DND-41 (cell line): ENCODE data around the gene TMEM239.

ENCODE experiments used
- CTCF ChIP-seq: IDR thresholded peaks from 2 replicates; pipeline ENCODE4 v1.5.1; 2012; ENCODE audit warnings: borderline replicate concordance, low read length, moderate library complexity, mild to moderate bottlenecking; ENCODE audit not compliant: poor library complexity, severe bottlenecking; ENCODE audit errors: extremely low read depth
- EZH2 ChIP-seq: IDR thresholded peaks from 3 replicates; pipeline ENCODE4 v1.6.1; 2012; ENCODE audit warnings: borderline replicate concordance, low read depth, mild to moderate bottlenecking, moderate library complexity, low read length, inconsistent platforms; ENCODE audit not compliant: severe bottlenecking

GRCh38 chr20:2801286-2801728 lies 14.9 kb upstream of the TMEM239 start:
- no peak for TF ChIP-seq CTCF
- TF ChIP-seq EZH2 = no peak
